ENCODE results near the gene SLC8A3.

DNA sequence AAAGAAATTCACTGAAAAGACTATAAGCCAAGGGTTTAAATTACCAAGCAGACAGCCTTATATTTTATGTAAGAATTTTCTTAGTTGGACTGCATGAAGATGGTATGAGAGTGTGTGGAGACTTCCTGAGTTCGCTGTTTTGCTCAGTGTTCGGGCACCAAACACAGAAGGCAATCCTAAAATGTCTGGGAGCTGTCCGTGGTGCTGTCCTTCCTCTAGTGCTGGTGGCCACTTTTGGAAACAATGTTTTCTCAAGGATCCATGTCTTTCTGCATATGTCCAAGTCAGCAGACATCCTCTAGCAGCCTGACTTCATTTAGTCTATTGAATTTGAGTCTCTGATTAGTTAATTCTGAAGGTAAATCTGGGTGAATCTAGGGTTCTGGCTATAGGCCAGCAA is 135.8 kb downstream of the SLC8A3 start:
- TF ChIP-seq, protein P1, sequence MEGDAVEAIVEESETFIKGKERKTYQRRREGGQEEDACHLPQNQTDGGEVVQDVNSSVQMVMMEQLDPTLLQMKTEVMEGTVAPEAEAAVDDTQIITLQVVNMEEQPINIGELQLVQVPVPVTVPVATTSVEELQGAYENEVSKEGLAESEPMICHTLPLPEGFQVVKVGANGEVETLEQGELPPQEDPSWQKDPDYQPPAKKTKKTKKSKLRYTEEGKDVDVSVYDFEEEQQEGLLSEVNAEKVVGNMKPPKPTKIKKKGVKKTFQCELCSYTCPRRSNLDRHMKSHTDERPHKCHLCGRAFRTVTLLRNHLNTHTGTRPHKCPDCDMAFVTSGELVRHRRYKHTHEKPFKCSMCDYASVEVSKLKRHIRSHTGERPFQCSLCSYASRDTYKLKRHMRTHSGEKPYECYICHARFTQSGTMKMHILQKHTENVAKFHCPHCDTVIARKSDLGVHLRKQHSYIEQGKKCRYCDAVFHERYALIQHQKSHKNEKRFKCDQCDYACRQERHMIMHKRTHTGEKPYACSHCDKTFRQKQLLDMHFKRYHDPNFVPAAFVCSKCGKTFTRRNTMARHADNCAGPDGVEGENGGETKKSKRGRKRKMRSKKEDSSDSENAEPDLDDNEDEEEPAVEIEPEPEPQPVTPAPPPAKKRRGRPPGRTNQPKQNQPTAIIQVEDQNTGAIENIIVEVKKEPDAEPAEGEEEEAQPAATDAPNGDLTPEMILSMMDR (IDR thresholded peaks at IDR 0.05): no peak
- no peak for TF ChIP-seq POLR2A (IDR thresholded peaks at IDR 0.05)
